Measurements from ENCODE around the gene COPA.
A peak's percentile ranks its signal among the peaks of the same experiment; 100 is the strongest.

COPA gene

DNA sequence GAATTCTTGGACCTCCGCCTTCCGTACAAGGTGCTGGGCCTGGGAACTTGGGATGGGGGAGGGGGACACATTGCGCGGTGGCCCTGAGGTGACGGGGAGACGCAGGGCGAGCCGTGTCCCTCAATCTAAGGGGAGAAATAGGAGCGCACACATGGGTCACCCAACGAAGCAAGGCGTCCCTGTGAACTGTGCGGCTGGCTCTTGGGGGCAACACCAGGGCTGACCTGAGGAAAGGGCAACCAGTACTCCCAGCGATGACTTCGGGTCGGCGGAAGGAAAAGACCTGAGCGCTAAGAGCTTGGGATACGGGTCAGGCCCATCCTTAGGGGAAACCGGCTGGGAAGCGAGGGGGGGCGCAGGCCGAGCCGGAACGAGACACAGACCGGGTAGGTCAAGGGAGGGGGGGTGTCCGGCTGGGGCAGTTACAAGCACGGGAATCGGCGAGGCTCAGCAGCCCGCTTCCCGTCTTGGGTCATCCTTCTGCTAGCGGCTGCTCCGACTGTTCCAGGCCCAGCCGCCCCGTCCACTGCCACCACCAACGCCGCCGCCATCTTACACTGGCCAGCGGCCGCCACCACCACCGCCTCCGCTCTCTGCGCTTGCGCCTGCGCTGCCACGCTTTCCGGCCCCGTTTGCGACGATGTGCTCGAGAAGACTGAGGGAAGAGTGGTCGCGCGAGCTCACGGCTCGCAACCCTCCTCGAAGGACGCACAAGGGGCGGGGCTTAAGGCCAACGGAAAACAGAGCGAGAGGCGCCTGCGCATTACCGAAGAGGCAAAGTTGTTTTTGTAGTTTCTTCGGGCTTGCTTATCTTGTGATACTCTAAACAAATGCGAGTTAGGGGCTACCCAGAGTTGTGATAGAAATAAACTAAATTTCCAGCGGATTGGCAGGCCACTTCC lies 80.9 kb downstream of the COPA start, which contains the start of gene DCAF8:
DCAF8 (minus strand) TSS at position 657 of the 902 bp plus-strand sequence. CDS start 18,541 bp downstream, outside the sequence.
- DNase-seq = peak; percentile 96

DNA sequence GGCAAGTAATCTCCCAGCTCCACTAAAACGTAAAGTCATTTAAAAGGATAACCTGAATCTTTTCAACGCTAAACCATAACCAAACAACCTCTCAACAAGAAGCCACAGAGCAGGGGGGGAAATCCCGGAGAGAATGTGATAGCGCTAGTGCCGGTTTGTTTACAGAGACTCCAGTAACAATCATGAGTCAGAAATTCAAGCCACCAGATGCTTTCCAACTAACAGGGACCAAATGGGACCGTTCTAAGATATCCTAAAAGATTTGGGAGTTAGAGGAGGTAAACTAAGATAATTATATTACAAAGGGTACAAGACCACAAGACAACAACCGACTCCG lies 81.5 kb downstream of the COPA start:
- DNase-seq = peak; percentile 23

DNA sequence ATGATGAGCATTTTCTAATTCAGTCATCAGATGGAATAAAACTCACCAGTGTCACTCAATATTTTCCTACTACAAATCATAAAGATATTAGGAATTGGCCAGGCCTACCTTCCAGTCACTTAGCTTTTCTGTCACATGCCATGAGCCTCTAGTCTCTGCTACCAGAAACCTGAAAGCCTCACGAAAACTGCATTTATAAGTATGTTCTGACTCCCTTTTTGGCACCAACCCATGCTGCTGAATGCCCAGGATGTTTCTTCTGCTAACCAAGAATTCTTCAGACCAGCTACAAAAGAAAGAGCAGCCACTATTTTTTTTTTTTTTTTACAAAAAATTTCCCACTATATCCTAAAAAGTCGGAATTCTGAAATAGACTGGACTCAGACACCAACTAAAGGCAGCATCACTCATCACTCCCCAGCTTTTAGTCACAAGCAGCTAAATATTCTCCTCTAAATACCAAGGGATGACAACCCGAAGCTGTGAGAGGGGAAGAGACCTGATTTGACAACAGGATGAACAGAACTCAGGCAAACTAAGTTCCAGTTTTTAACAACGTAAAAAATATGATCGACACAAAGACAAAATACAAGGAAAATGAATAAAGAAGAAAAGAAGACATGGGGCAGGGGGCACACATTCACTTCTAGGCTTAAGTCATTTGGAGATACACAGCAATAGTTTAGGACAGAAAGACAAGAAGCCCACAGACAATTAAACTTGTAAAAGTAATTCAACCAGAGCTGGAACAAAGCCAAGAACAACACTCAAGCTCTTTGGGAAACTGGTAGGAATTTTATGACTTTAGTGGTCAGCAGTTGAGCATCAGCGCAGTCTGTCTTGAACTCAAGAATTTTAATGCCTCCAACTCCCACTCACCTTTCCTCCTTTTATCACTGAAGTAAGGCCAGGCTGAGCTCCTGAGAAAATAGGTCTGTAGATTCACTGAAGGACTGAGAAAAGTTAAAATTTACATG lies 82.4 kb downstream of the COPA start:
- no peak for DNase-seq

DNA sequence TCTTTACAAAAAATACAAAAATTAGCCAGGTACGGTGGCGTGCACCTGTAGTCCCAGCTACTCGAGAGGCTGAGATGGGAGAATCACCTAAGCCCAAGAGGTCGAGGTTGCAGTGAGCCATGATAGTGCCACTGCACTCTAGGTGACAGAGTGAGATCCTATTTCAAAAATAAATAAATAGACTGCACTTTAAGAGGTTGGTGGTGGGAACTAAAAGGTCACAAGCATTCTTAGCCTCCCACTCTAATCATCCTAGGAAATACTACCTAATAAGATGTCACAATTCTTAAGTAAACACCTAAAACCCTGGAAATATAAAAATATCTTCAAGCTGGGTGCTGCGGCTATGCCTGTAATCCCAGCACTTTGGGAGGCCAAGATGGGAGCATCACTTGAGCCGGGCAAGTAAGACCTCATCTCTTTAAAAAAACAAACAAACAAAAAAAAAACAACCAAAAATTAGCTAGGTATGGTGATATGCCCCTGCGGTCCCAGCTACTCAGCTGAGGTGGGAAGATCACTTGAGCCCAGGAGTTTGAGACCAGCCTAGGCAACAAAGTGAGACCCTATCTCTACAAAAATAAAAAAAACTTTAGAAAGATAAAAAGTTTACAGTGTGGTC lies 84.8 kb downstream of the COPA start:
- DNase-seq = no peak

DNA sequence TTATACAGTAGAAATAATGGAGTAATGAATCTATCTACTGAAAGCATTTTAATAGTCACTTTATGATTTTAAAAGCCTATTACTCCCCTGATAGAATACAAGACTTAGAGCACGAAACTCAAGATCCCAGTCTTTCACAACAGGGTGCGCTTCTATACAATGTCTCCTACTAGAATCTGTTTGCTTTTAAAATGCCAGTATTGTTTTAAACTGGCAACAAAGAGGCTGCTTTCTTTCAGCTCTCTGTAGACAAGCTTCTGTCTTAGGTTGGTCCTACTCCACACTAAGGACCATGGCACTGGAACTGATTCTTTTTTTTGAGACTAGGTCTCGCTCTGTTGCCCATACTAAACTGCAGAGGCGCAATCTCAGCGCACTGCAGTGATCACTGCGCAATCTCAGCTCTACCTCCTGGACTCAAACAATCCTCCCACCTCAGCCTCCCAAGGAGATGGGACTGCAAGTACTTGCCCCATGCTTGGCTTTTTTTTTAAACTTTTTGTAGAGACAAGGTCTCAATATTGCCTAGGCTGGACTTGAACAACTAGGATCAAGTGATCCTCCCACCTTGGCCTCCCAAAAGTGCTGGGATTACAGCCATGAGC lies 85.5 kb downstream of the COPA start:
- DNase-seq = no peak

DNA sequence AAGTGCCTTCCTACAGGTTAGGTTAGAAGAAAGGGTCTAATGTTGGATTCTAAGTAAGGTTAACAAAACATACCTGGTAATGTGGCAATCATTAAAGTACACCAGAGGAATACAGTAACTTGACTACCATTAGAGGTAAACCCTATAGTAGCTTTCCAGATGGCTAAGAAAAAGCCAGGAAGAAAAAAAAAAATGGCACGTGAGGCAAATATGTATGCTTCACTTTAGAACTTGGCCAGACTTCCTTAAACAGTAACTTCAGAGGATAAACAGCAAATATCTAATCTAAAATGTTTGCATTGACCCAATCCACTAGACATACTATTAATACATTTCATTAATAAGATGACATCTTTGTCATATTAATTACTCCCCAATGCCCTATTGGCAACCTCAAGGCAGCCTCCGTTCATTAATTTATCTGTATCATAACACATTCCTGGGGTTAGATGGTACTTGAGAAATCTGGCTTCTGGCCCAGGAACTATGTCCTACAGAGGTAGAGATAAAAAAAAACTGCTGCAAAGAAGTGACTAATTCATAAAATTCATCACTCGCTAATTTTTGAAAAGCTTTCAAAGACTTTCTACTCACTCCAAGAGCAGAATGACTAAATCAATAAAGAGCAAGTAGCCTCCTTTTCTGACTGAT lies 86.5 kb downstream of the COPA start:
- DNase-seq = no peak

DNA sequence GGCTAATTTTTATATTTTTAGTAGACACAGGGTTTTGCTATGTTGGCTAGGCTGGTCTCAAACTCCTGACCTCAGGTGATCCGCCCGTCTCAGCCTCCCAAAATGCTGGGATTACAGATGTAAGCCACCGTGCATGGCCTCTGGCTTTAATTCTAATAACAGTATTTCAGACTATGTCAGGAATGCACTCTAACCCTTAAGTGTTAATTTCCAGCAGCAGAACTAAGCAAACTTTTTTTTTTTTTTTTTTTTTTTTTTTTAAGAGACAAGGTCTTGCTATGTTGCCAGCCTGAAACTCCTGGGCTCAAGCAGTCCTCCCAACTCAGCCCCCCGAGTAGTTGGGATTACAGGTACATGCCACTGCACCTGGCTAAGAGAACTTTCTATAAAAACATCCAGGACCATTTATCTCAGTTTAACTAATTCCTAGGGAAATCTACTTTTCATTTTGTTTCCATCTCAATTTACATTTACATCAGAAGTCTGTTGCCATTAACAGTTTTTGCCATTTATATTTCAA lies 87.2 kb downstream of the COPA start:
- no peak for DNase-seq

DNA sequence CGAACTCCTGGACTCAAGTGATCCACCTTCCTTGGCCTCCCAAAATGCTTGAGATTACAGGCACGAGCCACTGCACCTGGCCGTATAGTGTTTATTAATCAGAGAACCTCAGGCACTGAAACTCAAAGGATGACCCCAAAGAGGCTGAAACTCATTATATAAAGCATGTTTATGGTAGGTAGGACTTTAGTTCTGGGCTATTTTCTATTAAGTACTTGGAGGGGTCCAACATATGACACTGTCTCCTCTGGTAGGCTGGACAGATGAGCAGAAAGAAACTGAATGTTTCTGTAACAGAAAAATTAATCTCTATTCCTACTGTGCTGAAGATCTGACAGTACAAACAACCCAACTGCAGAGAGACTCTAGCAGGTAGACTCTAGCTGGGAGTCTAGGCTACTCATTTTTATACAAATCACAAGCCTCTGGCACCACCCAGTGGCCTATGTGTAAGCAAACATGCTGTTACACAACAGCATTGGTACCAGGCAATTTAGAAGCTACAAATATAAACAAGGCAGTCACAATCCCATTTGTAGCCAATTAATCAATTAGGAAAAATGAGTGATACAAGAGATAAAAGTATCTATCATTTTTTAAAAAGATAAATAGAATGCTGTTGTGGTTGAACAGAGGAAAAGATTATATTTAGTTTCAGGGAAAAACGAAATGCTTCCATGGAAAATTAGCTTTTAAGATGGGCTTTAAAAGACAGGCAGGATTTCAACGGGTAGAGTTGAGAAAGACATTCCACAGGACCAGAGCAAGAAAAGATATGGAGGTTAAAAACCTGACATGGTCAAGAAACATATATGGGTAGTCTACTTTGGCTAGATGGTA lies 91.1 kb downstream of the COPA start:
- peak; percentile 86 for DNase-seq

DNA sequence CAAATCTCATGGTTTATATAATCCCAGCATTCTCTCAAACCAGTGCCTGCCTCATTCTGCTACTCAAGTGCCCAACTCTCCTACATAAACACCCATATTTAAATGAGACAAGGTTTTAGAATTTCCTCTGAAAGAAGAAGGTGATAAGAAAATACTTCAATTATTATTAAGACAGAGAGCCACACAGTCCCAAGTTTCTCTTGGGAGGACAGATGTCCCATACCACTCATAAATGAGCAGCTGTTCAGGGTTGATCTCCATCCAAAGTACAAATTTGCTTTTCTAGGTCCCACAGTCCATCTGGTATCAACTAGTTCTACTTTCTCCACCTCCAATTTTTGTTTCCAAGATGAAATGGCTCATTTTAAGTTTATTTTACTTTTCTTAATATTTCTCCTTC lies 92.0 kb downstream of the COPA start:
- DNase-seq = peak; percentile 65

DNA sequence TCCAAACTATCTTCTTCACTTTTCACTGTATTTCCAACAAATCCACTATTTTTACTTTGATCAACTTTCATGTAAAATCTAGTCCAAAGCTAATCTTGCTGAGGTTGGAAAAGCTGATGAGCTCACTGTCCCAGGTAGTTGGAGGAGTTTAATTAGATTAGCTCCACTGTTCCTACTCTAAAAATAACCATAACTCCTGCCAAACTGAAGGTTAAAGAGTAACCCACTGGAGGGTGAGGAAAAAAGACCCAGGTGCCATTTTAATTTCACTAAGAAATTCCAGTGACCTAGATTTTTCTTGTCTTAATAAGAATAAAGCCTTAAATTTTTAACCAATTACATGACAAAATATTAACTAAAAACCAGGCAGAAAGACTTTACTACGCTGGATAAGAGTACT lies 96.0 kb downstream of the COPA start:
- DNase-seq = no peak

DNA sequence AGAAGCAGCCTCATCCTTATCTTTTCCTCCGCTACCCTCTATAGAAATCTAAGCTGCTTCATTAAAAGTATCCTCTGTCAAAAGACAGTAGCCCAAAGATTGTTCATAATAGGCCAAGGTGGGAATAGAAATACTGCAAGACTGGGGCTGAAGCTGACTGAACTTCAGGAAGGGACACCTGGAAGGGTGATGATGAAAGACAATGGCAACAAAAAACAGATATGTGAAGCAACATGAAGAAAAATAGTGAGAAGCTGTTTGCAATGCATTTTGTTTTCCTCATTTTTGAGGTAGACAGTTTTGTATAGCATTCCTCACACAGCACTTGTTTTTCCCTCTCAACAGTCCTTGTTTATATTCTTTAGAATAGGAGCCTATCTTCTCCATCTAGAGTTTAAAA lies 97.6 kb downstream of the COPA start:
- DNase-seq = no peak

DNA sequence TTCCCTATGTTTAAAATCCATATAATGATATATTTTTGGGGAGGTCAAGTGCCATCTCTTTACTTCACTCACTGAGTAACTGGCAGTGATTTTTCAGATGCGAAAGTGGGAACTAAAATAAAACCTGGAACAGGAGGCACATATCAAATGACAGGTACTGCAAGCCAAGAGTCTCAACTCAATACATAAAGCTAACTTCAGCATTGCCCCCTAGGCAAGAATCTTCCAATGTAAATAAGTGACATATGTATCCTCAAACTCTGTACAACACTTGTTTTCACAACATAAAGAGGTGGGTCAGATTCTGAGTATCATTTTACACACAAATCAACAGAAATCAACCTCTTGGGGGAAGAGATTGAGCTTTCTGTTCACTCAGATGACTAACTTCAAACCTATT lies 98.8 kb downstream of the COPA start:
- no peak for DNase-seq

DNA sequence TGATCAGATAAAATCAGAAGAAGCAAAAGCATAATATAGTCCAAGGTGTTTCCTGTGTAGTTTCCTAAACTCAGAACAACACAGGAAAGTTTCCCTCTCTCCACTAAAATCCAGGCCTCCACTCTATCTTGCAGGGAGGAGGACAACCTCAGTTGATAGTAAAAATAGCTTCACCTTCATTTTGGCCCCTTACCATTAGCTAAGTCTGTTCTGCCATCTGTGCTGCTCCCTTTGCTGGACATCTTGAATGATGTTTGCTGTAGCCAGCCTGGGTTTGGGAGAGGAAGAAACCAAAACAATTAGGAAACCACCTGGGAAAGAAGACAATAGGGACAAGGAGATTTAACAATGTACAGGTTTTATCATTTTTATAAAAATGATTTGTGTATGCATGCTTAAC lies 99.3 kb downstream of the COPA start:
- no peak for DNase-seq

DNA sequence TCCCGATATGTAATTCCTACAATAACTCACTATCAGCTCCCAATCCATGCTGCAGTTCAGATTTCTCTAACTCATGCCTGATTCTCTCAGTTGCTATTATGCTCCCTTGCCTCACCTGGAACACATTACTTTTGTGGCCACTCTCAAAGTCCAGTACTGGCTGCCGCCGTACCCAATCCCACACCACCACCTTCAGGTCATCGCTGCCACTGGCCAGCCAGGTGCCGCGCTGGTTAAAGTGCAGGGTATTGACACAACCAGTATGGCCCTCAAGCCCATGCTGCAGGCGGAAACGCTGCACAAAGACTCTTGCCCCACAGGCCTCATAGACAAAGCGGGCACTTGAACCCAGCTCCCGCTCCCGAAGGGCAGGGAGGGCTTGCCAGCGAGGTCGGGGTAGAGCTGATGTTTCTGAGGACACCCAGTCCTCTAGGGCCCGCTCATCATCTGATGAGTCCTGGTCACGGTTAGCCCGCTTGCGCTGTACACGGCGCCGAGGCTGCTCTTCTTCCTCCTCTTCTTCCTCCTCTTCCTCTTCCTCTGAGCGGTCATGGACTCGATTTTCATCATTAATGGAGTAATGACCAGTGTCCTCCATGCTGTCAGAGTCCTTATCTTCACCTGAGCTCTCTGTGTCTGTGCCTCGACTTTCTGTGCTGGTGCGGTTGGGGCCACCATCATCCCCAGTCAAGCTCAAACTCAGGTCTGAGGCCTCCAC lies 103.3 kb downstream of the COPA start:
- DNase-seq = no peak

All from NCI-H1694 treated with DMSO at 0.1 percent for 48 hours (cell line).